Right atrium auricular region (tissue), 2 donors: Measurements from ENCODE around the gene RANBP6. TPM values are rescaled to one million over a fixed set of nuclear protein-coding genes. Genes with fewer than 3 reads are reported as not detected.
A peak's percentile ranks its signal among the peaks of the same experiment; 100 is the strongest.

Source experiments
- DNase-seq: peaks from one replicate; pipeline ENCODE4 v3.0.0-alpha.2; 2019; ENCODE audit warnings: low spot score
- H3K27ac ChIP-seq, 2 donors: fragments of 200-600 bp; sonication (generic); 1 replicate in 1 of 2; 2 replicates in 1 of 2; pipeline ENCODE4 v1.5.1; 2016 to 2019
- H3K27me3 ChIP-seq, 2 donors: fragments of 200-600 bp; sonication (generic); one replicate each; pipeline versions ENCODE4 v1.5.1 to v1.6.0; 2017 to 2019
- H3K36me3 ChIP-seq: fragments of 200-600 bp; sonication (generic); one replicate; pipeline ENCODE4 v1.5.1; 2016
- H3K4me1 ChIP-seq, 2 donors: fragments of 200-600 bp; sonication (generic); one replicate each; pipeline versions ENCODE4 v1.5.1 to v1.6.0; 2017 to 2019
- H3K4me3 ChIP-seq, 2 donors: fragments of 200-600 bp; sonication (generic); 1 replicate in 1 of 2; 2 replicates in 1 of 2; pipeline ENCODE4 v1.5.1; 2017 to 2019; ENCODE audit warnings: mild to moderate bottlenecking in 1 of 2, moderate library complexity in 1 of 2
- H3K9me3 ChIP-seq, 2 donors: fragments of 200-600 bp; sonication (generic); one replicate each; pipeline ENCODE4 v1.5.1; 2019
- CTCF ChIP-seq, 2 donors: fragments of 200-600 bp; sonication (generic); IDR thresholded peaks; one replicate each; pipeline ENCODE4 v1.5.1; 2019; ENCODE audit warnings: antibody characterized with exemption in 2 of 2
- microRNA-seq, 2 donors: library from miRNA; unstranded; fragments of <30 nt; microRNA quantifications; one replicate each; pipeline ENCODE4, GENCODE V29; 2016 to 2017; ENCODE audit warnings: borderline number of aligned reads in 2 of 2, borderline replicate concordance in 1 of 2
- total RNA-seq, 2 donors: library from RNA; depleted of rRNA; stranded (reverse); fragments of >200 nt; gene quantifications; one replicate each; pipeline ENCODE4 v1.1.0, GENCODE V29; 2016

RANBP6 gene
- total RNA-seq, 2 donors from 2014 or later = 17.6 to 22.1 TPM

GRCh38 chr9:5976674-5977397 is 38.6 kb downstream of the RANBP6 start:
- H3K4me1 ChIP-seq = peaks cover 0 to 20% of the 10 kb centered on the region in 2 donors
- H3K36me3 ChIP-seq = no peaks in the 10 kb centered on the region
- no peaks in the 10 kb centered on the region for H3K9me3 ChIP-seq
- H3K4me3 ChIP-seq = no peak overlapping the region
- no peaks in the 10 kb centered on the region for H3K27me3 ChIP-seq
- DNase-seq = no peak
- peak overlapping the region; percentile 60 to 65 for H3K27ac ChIP-seq
- peak in 1 of 2 donors; percentile 42 for TF ChIP-seq CTCF (IDR thresholded peaks at IDR 0.05)

- H3K27ac ChIP-seq = no peak overlapping the region
- no peak for DNase-seq
- peaks cover 4% of the 10 kb centered on the region for H3K36me3 ChIP-seq
- H3K27me3 ChIP-seq = no peaks in the 10 kb centered on the region
- H3K9me3 ChIP-seq = no peaks in the 10 kb centered on the region
- peaks cover 0 to 6% of the 10 kb centered on the region in 2 donors for H3K4me1 ChIP-seq
- no peak overlapping the region for H3K4me3 ChIP-seq
- no peak for TF ChIP-seq CTCF (IDR thresholded peaks at IDR 0.05)
Observed at GRCh38 chr9:5971740-5972139, 43.7 kb downstream of the RANBP6 start.

Small RNA genes lying within 50 kb of the gene (microRNA-seq; reads per million reads assigned to microRNA genes)
- 0 reads per million in 2 donors for gene MIR4665

Other genes with a start within 250 kb of the RANBP6 start
- 10 to 100 TPM; 10.8 to 27.8 TPM for gene ERMP1, start 182.5 kb downstream of the RANBP6 start, total RNA-seq
- gene MLANA, start 124.7 kb downstream of the RANBP6 start, total RNA-seq = not detected
- gene IL33, start 200.2 kb upstream of the RANBP6 start, total RNA-seq = 10 to 100 TPM; 21.3 to 24.4 TPM